ENCODE data around the gene OPHN1. TPM values are rescaled to one million over a fixed set of nuclear protein-coding genes. Genes with fewer than 3 reads are reported as not detected.

OPHN1 gene
- 10 to 100 TPM in 1 of 4 donors, 1 to 10 TPM in 3; 8.4 to 12.7 (median 8.6) TPM for polyA plus RNA-seq (ENCODE audit: insufficient read length in 4 of 4)

DNA sequence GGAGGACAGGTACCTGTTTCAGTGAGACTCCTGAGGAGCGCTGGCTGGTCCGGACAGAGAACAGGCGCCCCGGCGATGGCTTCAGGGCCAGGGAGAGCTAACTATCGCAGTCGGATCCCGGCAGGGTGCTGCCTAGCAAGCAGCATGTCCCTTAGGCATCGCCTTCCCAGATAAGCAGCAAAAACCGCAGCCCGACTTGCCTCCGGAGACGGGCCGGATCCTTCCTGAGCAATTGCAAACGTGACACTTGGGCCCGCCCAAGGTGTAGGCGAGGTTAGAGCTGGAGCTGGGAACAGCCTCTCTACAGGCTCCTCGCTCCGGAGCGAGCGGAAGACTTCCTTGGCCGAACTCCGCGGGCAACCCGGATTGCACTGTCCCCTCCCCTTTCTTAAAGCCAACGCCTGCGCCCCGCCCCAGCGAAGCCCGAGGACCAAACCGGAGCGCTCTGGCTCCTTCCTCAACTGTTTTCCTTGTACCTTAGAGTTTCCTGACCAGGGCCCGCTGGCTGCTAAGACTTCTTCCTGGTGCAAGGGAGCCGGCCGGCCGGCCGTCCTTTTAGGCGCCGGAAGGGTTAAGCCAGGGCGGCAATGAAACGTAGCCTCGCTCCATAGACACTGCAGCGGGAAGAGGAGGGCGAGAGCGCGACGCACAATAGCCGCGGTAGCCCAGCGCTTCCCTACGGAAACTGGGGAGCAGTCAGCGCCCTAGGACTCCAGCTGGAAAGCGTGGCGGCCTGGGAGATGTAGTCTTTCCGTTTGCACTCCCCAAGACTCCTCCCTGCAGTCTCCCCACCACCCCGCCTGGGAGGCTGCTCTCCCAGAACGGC, at the start of gene OPHN1:
Gene OPHN1, minus strand, starts transcription at position 341 of the 826 bp plus-strand sequence. CDS start 475 bp downstream, outside the sequence.
- DNase-seq (ENCODE audit: low read depth in 4 of 4, low spot score in 3 of 4): peak in 2 of 4 donors; percentile 37 to 52

DNA sequence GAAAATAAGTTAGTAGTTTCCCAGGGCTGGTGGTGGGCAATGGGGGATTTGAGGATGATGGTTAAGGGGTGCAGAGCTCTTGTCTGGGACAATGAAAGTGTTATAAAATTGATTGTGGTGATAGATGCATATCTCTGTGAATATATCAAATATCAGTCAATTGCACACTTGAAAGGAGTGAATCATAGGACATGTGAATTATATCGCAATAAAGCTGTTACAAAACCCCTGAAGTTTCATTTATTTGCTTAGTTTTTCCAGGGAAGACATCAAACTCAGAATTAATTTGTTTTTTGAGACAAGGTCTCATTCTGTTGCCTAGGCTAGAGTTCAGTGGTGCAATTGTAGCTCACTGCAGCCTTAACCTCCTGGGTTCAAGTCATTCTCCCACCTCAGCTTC, 47.7 kb upstream of the OPHN1 start:
- DNase-seq (ENCODE audit: low read depth in 4 of 4, low spot score in 3 of 4): no peak

DNA sequence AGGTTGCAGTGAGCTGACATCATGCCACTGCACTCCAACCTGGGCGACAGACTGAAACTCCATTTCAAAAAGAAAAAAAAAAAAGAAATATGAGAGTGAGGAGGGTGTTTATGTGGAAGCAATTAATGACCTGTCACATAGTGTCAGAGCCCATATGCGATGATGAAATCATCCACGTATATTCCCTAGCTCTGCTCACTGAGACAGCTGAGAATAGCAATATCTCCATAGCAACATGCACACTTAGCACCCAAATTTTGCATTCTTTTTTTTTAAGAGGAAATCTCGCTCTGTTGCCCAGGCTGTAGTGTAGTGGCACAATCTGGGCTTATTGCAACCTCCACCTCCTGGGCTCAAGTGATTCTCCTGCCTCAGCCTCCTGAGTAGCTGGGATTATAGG, 31.5 kb upstream of the OPHN1 start:
- no peak for DNase-seq (ENCODE audit: low read depth in 4 of 4, low spot score in 3 of 4)

DNA sequence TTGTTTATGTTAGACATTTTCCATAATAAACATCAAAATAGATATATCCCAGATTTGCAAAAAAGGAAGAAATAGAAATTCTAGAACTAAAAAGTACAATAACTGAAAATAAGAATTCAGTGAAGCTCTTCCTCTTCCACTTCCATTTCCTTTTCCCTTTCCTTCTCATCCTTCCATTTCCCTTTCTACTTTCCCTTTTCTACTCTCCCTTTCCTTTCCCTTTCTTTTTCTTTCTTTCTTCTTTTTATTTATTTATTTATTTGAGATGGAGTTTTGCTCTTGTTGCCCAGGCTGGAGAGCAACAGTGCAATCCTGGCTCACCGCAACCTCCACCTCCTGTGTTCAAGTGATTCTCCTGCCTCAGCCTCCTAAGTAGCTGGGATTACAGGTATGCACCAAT, 30.6 kb upstream of the OPHN1 start:
- DNase-seq (ENCODE audit: low read depth in 4 of 4, low spot score in 3 of 4): no peak

GRCh38 chrX:68462653-68463052, 29.4 kb upstream of the OPHN1 start:
- peak in 2 of 4 donors; percentile 1 to 3 for DNase-seq (ENCODE audit: low read depth in 4 of 4, low spot score in 3 of 4)

- DNase-seq (ENCODE audit: low read depth in 4 of 4, low spot score in 3 of 4): no peak
Measured at GRCh38 chrX:68462197-68462596, 28.9 kb upstream of the OPHN1 start.

DNA sequence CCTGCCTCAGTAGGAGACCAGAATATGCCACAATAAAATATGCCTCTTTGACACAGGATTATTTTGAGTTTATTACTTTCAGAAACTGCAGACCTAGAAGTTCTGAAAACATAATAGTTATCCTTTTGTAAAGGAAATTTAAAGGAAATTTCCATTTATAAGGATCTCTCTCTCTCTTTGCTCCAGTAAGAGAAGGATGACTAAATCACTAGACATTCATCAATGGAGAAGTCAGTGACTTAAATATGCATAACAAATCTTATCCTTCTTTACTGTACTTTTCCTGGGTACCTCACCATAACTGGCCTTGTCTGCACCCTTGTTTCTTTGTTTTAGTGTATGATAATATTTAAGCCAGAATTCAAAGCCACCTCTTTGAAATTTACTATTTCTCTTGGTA, 28.3 kb upstream of the OPHN1 start:
- no peak for DNase-seq (ENCODE audit: low read depth in 4 of 4, low spot score in 3 of 4)

- DNase-seq (ENCODE audit: low read depth in 4 of 4, low spot score in 3 of 4): no peak
Measured at GRCh38 chrX:68461093-68461492, 27.8 kb upstream of the OPHN1 start.

GRCh38 chrX:68455151-68455510, 21.8 kb upstream of the OPHN1 start:
- DNase-seq (ENCODE audit: low read depth in 4 of 4, low spot score in 3 of 4): no peak

DNA sequence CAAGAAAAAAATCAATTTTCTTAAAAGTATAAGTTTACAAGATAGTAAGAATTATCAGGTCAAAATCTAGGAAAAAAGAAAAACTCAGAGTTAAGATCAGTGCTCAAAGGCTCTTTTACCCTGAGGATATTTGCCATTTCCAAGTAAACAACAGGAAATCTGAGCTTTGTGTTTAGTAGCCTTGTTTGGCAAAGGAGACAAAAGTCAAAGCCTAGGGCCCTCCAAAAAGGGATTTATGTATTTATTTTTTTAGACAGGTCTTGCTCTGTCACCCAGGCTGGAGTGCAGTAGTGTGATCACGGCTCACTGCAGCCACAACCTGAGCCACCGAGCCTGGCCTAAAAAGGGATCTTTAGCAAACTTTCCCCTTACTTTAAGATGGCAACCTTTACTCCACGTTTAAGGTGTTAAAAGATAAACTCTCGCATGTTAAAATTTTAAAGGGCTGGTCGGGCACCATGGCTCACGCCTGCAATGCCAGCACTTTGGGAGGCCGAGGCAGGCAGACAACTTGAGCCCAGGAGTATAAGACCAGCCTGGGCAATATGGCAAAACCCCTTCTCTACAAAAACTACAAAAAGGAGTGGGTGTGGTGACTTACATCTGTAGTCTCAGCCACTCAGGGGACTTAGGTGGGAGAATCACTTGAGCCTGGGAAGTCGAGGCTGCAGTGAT, 21.3 kb upstream of the OPHN1 start:
- DNase-seq (ENCODE audit: low read depth in 4 of 4, low spot score in 3 of 4): no peak

GRCh38 chrX:68451720-68452119, 18.4 kb upstream of the OPHN1 start:
- DNase-seq (ENCODE audit: low read depth in 4 of 4, low spot score in 3 of 4): no peak

DNA sequence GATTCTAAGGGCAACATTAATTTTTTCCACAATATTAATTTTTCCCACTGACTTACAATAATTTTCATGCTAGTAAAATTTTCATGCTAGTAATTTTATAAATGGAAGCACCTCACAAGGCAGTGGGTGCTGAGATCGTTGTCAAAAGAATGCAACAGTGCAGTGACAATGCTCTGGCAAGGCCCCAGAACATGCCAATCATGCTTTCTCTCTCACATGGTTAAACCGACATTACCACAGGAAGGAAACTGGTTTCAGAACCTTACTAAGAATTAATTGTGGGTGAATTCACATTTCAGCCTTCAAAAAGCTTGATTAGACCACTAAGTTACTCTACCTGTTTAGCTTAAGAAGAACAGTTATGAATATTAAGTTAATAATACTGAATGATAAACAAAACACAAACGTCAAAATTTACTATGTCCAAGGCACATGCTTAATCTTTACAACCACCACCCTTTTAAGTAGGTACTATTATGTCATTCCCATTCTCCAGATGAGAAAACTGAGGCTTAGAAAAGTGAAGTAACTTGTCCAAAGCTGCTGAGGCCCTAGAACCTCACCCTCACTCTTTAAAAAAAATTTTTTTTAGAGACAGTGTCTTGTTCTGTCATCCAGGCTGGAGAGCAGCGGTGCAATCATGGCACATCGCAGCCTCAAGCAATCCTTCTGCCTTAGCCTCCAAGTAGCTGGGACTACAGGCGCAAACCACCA, 10.0 kb upstream of the OPHN1 start:
- no peak for DNase-seq (ENCODE audit: low read depth in 4 of 4, low spot score in 3 of 4)

- DNase-seq (ENCODE audit: low read depth in 4 of 4, low spot score in 3 of 4): peak in 1 of 4 donors; percentile 62
Measured at GRCh38 chrX:68440940-68441339, 7.6 kb upstream of the OPHN1 start.

- no peak for DNase-seq (ENCODE audit: low read depth in 4 of 4, low spot score in 3 of 4)
Measured at GRCh38 chrX:68440442-68440841, 7.1 kb upstream of the OPHN1 start.

- DNase-seq (ENCODE audit: low read depth in 4 of 4, low spot score in 3 of 4): no peak
Measured at GRCh38 chrX:68439341-68439740, 6.0 kb upstream of the OPHN1 start.

DNA sequence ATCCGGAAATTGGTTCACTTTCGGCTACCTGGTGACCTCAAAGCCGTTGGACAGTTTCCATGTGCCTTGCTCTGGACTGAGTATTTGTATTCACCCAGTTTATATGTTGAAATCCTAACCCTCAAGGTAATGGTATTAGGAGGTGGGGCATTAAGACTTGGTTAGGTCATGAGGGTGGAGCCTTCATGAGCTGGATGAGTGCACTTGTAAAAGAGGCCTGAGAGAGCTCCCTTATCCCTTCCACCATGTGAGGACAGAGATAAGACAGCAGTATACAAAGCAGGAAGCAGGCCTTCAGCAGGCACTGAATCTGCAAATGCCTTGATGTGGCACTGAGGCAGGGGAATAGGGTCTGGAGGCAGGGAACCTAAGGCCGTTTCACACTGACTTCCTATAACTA, 5.3 kb upstream of the OPHN1 start:
- no peak for DNase-seq (ENCODE audit: low read depth in 4 of 4, low spot score in 3 of 4)

DNA sequence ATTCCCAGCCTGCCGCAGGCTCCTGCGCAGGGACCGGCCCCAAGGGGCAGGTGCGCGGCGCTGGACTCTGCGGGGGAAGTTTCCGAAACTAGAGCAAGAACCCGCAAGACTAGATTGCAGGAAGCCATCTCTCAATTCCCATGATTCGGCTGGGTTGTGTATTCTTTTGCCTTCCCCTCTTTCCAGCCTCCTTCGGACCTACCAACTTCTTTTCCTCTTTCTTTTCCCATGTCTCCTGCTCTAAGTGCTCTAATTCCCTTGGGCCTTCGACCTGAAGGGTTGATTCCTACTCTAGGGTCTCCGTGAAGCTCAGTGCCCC, 645 bp upstream of the OPHN1 start:
- no peak for DNase-seq (ENCODE audit: low read depth in 4 of 4, low spot score in 3 of 4)

DNA sequence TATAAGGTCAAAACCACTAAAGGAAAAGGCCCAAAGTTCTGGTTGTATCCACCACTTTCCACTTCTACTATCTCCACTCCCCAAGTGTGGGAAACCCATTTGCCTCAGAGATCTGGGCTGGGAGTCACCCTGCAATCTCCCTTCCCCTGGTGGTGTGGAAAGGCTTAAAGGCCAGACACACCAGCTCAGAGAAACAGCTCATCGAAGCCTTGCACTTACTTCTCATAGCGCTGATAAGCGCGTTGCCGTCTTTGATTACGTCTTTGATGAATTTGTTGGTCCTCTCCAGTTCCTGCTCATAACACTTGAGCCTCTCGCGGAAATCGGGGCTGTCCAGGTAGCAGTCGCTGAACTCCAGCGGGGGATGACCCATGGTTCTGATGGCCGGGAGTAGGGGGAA, 647 bp downstream of the OPHN1 start:
- DNase-seq (ENCODE audit: low read depth in 4 of 4, low spot score in 3 of 4): no peak

DNA sequence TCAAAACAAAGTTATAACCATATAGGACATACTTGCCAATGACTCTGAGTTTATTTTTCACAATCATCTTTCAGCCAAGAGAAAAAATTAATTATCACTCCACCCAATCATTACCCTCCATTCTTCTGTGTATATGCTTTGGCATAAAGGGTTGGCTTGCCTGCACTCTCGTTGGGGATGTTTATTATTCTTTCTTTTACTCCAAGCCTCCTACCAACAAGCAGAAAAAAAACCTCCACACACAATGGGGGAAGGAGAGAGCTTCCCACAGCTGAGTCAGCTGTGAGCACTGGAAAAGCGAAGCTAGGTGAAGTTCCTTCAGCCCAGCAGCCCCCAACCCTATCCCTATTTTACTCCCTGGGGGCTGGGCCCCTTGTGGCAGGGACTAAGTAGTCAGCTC, 1.5 kb downstream of the OPHN1 start:
- no peak for DNase-seq (ENCODE audit: low read depth in 4 of 4, low spot score in 3 of 4)

DNA sequence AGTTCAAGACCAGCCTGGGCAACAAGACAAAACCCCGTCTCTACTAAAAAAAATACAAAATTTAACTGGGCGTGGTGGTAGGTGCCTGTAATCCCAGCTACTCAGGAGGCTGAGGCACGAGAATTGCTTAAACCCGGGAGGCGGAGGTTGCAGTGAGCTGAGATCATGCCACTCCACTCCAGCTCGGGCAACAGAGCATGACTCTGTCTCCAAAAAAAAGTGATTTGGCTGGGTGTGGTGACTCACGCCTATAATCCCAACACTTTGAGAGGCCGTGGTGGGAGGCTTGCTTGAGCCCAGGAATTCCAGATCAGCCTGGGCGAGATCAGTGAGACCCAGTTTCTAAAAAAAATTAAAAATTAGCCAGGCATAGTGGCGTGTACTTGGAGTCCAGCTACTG, 4.1 kb downstream of the OPHN1 start:
- no peak for DNase-seq (ENCODE audit: low read depth in 4 of 4, low spot score in 3 of 4)

GRCh38 chrX:68428431-68428830, 4.9 kb downstream of the OPHN1 start:
- DNase-seq (ENCODE audit: low read depth in 4 of 4, low spot score in 3 of 4): no peak

- no peak for DNase-seq (ENCODE audit: low read depth in 4 of 4, low spot score in 3 of 4)
Measured at GRCh38 chrX:68424719-68425118, 8.6 kb downstream of the OPHN1 start.

All from left renal pelvis (tissue), 4 donors.